Calu3 (cell line): ENCODE measurements around the gene AP3B1. TPM values are rescaled to one million over a fixed set of nuclear protein-coding genes. Genes with fewer than 3 reads are reported as not detected.

Experiments used
- Bru-seq: library from RNA; stranded (reverse); fragments of 400-500 nt; gene quantifications from one replicate; lab custom pipeline; 2021; lab: Mats Ljungman, UMichigan
- BruChase-seq, 2 experiments: library from RNA; stranded (reverse); fragments of 400-500 nt; gene quantifications; one replicate each; lab custom pipeline; 2021; lab: Mats Ljungman, UMichigan
- BruUV-seq: library from RNA; stranded (reverse); fragments of 400-500 nt; replicated peaks from 2 replicates; lab custom pipeline; 2021; lab: Mats Ljungman, UMichigan
- CTCF ChIA-PET: fragments of 300-600 bp; sonication (Branson Sonifier 250); formaldehyde crosslinking; loops from one replicate; lab custom pipeline; 2022; ENCODE audit warnings: antibody characterized with exemption; lab: Charles Lee
- DNase-seq: peaks from one replicate; pipeline ENCODE4 v3.0.0; 2022
- H3K27ac Mint-ChIP-seq: one replicate; pipeline ENCODE4 v1.8.0; 2022; ENCODE audit warnings: mixed read lengths; ENCODE audit not compliant: unreplicated experiment
- H3K27me3 Mint-ChIP-seq: one replicate; pipeline ENCODE4 v1.8.0; 2022; ENCODE audit warnings: mixed read lengths; ENCODE audit not compliant: unreplicated experiment
- H3K36me3 Mint-ChIP-seq: one replicate; pipeline ENCODE4 v1.8.0; 2022; ENCODE audit warnings: mild to moderate bottlenecking, moderate library complexity, mixed read lengths; ENCODE audit not compliant: insufficient read depth, unreplicated experiment
- H3K4me1 Mint-ChIP-seq: one replicate; pipeline ENCODE4 v1.8.0; 2022; ENCODE audit warnings: mild to moderate bottlenecking, low read depth, mixed read lengths; ENCODE audit not compliant: unreplicated experiment
- H3K4me3 Mint-ChIP-seq: one replicate; pipeline ENCODE4 v1.8.0; 2022; ENCODE audit warnings: mild to moderate bottlenecking, low read depth, moderate library complexity, mixed read lengths; ENCODE audit not compliant: unreplicated experiment
- H3K9me3 Mint-ChIP-seq: one replicate; pipeline ENCODE4 v1.8.0; 2022; ENCODE audit warnings: low read depth, mixed read lengths; ENCODE audit not compliant: unreplicated experiment
- intact Hi-C: fragments of 100-400 bp; cut with micrococcal nuclease; formaldehyde crosslinking; loops from one replicate; pipeline ENCODE4 v1.10.0; 2022; ENCODE audit not compliant: unreplicated experiment
- long read RNA-seq: library from polyadenylated mRNA; stranded (forward); transcript quantifications from one replicate; pipeline ENCODE4 v2.0.0, GENCODE V29; 2022
- total RNA-seq: library from RNA; stranded (reverse); gene quantifications from 2 replicates; pipeline ENCODE4 v1.2.3, GENCODE V29; 2022
- TF ChIP-seq, protein P1 (sequence below): fragments of 200-600 bp; IDR thresholded peaks from one replicate; pipeline ENCODE4 v1.8.0; 2022; ENCODE audit warnings: antibody characterized with exemption; ENCODE audit not compliant: unreplicated experiment

The AP3B1 gene, protein sequence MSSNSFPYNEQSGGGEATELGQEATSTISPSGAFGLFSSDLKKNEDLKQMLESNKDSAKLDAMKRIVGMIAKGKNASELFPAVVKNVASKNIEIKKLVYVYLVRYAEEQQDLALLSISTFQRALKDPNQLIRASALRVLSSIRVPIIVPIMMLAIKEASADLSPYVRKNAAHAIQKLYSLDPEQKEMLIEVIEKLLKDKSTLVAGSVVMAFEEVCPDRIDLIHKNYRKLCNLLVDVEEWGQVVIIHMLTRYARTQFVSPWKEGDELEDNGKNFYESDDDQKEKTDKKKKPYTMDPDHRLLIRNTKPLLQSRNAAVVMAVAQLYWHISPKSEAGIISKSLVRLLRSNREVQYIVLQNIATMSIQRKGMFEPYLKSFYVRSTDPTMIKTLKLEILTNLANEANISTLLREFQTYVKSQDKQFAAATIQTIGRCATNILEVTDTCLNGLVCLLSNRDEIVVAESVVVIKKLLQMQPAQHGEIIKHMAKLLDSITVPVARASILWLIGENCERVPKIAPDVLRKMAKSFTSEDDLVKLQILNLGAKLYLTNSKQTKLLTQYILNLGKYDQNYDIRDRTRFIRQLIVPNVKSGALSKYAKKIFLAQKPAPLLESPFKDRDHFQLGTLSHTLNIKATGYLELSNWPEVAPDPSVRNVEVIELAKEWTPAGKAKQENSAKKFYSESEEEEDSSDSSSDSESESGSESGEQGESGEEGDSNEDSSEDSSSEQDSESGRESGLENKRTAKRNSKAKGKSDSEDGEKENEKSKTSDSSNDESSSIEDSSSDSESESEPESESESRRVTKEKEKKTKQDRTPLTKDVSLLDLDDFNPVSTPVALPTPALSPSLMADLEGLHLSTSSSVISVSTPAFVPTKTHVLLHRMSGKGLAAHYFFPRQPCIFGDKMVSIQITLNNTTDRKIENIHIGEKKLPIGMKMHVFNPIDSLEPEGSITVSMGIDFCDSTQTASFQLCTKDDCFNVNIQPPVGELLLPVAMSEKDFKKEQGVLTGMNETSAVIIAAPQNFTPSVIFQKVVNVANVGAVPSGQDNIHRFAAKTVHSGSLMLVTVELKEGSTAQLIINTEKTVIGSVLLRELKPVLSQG
- 65.8 and 66.9 TPM in 2 replicates for total RNA-seq
- Bru-seq, nascent RNA: percentile 88 among the genes with signal in this experiment
- BruChase-seq, experiment 1, labeled RNA remaining after a 6-hour chase: percentile 74 among the genes with signal in this experiment
- BruChase-seq, experiment 2, labeled RNA remaining after a 2-hour chase: percentile 66 among the genes with signal in this experiment
- long read RNA-seq, full-length matches to known transcripts: 37 of 60 reads
- long read RNA-seq, partial matches to known transcripts: 7 of 60 reads
- long read RNA-seq, other reads (novel, unspliced or antisense): 16 of 60 reads

DNA sequence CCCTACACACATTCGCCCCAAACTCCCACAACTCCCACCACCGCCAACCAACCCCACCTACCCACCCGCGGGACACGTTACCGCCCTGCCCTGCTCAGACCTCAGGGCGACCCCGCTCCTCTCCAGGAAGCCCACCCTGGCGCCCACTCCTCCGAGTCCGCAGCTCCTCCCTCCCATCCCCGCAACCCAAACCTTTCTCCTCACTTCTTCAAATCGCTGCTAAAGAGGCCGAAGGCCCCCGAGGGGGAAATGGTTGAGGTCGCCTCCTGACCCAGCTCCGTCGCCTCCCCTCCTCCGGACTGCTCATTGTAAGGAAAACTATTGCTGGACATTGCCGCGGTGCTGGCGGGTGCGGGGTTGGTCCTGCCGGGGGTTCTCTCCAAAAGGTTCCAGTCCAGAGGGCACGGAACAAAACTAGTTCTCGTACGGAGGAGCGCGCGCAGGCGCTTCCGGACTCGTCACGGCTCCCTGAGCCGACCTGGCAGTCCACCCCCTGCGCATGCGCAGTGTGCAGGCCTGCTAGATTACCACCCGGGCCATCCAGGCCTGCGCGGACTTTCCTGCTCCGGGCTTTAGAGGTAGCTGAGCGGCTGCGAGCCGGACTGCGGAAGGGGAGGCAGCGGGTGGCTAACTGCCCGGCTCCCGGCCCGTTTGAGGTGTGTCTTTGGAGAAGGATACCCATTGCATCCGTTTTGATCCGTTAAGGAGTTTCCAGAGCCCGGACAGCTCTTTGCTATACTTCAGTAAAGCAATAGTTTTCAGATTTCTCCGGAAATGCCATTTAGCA is at the start of gene AP3B1:
AP3B1 (minus strand) TSS at position 451 of the 787 bp plus-strand sequence; CDS start at position 332, 119 bp downstream.
- Mint-ChIP-seq H3K4me3 (peak within 1 kb of the TSS; percentile 79), H3K27me3 (no peaks in the 10 kb centered on the region), H3K4me1 (peaks cover 30% of the 10 kb centered on the region), H3K9me3 (no peaks in the 10 kb centered on the region), H3K27ac (peak within 1 kb of the TSS; percentile 80), H3K36me3 (peaks cover 26% of the 10 kb centered on the region)
- CTCF ChIA-PET: interaction anchor here (0.5 to 2.5 kb wide), 6 partner anchors 26 to 734 kb away, joined by 3 to 11 read pairs (median 4); partner anchors contain the start of gene SCAMP1
- TF ChIP-seq, protein P1, sequence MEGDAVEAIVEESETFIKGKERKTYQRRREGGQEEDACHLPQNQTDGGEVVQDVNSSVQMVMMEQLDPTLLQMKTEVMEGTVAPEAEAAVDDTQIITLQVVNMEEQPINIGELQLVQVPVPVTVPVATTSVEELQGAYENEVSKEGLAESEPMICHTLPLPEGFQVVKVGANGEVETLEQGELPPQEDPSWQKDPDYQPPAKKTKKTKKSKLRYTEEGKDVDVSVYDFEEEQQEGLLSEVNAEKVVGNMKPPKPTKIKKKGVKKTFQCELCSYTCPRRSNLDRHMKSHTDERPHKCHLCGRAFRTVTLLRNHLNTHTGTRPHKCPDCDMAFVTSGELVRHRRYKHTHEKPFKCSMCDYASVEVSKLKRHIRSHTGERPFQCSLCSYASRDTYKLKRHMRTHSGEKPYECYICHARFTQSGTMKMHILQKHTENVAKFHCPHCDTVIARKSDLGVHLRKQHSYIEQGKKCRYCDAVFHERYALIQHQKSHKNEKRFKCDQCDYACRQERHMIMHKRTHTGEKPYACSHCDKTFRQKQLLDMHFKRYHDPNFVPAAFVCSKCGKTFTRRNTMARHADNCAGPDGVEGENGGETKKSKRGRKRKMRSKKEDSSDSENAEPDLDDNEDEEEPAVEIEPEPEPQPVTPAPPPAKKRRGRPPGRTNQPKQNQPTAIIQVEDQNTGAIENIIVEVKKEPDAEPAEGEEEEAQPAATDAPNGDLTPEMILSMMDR: no peak
- BruUV-seq: no TSS peak
- intact Hi-C loops: loop anchor here (2.0 kb wide), 1 partner anchor 66 kb away; the partner anchor contains the start of gene SCAMP1
- DNase-seq: peak; percentile 100

DNA sequence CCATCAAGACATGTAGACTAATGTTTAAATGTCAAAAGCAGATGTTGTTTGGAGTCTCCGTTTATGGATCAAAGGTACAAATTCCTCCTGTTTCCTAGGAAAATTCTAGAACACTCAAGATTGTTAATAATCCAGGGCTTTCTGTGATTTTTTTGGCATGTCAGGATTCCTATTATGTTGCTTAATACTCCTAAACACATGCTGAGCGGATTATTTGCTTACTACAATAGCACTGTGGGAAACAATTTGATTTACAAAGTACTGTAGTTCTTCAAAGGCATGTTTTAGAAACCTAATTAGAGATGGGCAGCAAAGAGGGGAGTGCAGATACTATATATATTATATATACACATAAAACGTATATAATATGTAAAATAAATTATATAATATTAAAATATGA is 46.9 kb upstream of the AP3B1 start:
- TF ChIP-seq, protein P1: no peak
- no peak for DNase-seq
- Mint-ChIP-seq H3K4me1 (no peaks in the 10 kb centered on the region), H3K36me3 (no peaks in the 10 kb centered on the region), H3K27me3 (no peaks in the 10 kb centered on the region), H3K4me3 (no peak overlapping the region), H3K9me3 (peaks cover 2% of the 10 kb centered on the region), H3K27ac (no peak overlapping the region)
- intact Hi-C loops: no loop called here
- CTCF ChIA-PET: no interaction called here
- BruUV-seq: no TSS peak

DNA sequence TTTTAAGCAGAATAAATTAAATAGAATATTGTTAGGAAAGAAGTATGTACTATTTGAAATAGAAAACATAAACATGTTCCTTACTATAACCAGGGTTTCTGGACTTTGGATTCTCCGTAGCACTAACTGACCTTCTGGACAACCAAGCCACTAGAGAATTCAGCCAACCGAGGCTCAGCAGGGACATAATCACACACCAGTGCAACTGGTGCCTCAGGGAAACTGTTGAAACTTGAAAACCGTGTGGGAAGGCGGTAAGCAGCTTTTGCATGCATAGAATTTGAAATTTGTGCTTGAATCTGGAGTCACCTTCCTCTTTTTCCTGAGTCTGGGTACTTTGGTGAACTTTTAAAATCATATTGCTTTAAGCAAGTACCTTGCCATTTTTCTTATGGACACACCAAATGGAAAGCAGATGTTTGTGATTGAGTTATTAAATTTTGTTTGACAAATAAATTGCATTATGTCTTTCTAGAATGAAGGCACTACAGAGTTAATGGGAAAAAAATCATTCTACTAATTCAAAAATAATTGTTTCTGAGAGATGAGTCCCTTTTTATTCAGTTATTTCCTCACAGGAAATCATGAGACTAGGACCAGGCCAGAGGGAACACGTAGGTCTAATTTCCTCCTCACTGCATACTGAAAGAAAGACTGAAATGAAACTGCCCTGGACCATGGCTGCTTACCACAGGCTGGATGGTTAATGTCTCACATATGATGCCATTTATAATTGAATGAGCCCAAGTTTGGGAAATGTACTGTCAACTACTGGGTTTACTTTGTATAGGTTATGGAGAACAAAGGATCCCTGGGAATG is 45.3 kb upstream of the AP3B1 start:
- Mint-ChIP-seq H3K4me3 (no peak overlapping the region), H3K27me3 (no peaks in the 10 kb centered on the region), H3K36me3 (no peaks in the 10 kb centered on the region), H3K9me3 (peaks cover 2% of the 10 kb centered on the region), H3K4me1 (no peaks in the 10 kb centered on the region), H3K27ac (no peak overlapping the region)
- no TSS peak for BruUV-seq
- intact Hi-C loops: no loop called here
- TF ChIP-seq, protein P1: no peak
- CTCF ChIA-PET: no interaction called here
- DNase-seq: no peak
